ENCODE results near the gene CYP26A1.
"Not testable (repeated sequence)": the region's sequence is repeated elsewhere in the genome, so short reads cannot be mapped to it uniquely, and the experiment has no call there.

DNA sequence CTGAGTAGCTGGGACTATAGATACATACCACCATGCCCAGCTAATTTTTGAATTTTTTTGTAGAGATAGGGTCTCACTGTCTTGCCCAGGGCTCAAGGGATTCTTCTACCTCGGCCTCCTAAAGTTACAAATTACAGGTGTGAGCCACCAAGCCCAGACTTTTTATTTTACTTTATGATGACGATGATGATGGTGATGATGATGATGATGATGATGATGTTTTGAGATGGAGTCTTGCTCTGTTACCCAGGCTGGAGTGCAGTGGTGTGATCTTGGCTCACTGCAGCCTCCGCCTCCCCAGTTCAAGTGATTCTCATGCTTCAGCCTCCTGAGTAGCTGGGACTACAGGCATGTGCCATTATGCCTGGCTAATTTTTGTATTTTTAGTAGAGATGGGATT lies 27.5 kb downstream of the CYP26A1 start:
- TF ChIP-seq, protein P1, sequence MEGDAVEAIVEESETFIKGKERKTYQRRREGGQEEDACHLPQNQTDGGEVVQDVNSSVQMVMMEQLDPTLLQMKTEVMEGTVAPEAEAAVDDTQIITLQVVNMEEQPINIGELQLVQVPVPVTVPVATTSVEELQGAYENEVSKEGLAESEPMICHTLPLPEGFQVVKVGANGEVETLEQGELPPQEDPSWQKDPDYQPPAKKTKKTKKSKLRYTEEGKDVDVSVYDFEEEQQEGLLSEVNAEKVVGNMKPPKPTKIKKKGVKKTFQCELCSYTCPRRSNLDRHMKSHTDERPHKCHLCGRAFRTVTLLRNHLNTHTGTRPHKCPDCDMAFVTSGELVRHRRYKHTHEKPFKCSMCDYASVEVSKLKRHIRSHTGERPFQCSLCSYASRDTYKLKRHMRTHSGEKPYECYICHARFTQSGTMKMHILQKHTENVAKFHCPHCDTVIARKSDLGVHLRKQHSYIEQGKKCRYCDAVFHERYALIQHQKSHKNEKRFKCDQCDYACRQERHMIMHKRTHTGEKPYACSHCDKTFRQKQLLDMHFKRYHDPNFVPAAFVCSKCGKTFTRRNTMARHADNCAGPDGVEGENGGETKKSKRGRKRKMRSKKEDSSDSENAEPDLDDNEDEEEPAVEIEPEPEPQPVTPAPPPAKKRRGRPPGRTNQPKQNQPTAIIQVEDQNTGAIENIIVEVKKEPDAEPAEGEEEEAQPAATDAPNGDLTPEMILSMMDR (conservative IDR thresholded peaks at IDR 0.05), result not testable (repeated sequence)
- TF ChIP-seq ZFX (IDR thresholded peaks at IDR 0.05), result not testable (repeated sequence)

All from C4-2B (cell line).